ENCODE data around the gene KDELR3.

KDELR3 gene

DNA sequence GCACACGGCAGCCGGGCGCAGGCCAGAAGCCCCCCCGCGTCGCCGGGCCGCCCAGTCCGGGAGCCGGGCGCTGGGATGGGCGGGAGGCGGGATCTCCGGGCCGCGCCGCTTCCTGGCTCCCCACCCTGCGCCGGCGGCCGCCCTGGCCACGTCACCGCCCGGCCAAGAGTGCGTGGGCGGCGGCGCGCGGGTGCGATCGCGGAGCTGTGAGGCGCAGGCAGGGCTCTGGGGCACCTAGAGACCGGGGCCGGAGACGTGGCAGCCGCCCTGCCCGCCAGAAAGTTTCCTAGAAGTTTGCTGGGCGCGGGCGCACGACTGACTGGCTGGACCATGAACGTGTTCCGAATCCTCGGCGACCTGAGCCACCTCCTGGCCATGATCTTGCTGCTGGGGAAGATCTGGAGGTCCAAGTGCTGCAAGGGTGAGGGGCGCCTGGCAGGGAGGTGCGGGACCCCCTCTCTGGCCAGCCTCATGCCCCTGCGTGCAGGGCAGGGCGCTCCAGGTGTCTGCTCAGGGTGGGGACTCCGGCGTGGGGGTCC, at the start of gene KDELR3:
Gene KDELR3, plus strand, starts transcription at position 193 of the 539 bp plus-strand sequence. Its CDS starts 138 bp downstream, at position 331.
- no peak for DNase-seq (ENCODE audit: low spot score)

DNA sequence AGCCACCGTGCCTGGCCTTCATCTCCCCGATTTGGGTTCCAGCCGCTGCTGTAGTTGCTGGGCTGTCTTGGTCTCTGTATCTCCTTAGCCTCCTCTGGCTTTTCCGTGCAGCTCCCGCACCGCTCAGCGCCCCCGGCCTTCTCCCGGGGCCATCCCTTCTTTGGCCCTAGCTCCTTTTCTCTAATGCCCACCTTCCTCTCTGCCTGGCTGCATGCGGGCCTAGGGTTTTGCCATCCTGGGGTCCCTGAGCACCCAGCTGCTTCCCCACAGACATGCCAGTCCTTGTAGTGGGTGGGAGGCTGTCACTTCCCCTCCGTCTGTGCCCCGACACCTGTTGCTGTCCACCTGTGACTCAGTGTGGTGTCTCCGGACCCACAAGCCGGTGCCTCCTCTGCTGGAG, 49.3 kb upstream of the KDELR3 start:
- DNase-seq (ENCODE audit: low spot score), result no peak

DNA sequence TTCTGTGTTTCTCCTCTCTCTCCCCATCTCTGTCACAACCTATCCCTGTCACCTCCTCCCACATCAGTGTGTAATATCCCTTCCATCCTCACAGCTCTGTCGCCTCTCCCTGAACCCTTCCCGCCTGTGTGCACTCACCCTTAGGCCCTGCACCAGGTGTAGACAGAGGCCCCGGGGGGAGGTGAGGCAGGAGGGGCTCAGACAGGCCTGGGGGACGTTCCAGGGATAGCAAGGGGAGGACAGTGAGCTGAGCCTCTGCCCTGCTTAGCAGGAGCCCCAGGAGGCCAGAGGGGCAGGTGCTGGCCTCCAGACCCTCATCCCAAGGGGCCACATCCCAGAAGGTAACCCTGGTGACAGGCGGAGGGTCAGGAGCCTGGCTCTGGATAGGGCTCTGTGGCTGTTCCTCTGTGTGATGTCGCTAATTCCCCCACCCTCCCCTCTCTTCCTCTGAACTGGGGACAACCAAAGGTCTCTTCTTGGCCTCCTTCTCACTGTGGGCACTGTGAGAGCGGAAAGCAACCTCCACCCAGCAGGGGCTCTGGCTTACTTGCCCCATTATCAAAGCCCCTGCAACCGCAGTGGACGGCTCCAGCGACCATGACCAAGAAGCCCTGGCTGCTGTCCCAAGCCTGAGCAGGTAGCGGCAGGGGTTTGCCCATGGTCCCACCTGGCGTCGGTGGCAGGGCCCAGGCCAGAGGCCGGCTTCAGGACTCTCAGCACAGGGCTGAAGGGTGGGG, 48.6 kb upstream of the KDELR3 start:
- no peak for DNase-seq (ENCODE audit: low spot score)

DNA sequence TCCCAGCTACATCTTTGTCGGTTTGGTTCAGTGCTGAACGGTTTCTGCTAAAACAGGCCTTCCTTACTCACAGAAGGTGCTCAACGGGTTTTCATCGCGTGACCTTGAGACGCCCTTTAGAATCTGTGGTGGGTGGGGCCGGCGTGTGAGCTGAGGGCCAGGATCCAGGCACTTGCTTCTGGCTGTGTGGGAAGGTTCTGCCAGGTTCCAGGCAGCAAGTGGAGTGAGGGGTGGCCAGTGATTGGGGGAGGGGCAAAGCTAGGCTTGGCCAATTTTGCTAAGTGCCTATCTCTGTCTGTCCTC, 48.1 kb upstream of the KDELR3 start:
- DNase-seq (ENCODE audit: low spot score), result no peak

DNA sequence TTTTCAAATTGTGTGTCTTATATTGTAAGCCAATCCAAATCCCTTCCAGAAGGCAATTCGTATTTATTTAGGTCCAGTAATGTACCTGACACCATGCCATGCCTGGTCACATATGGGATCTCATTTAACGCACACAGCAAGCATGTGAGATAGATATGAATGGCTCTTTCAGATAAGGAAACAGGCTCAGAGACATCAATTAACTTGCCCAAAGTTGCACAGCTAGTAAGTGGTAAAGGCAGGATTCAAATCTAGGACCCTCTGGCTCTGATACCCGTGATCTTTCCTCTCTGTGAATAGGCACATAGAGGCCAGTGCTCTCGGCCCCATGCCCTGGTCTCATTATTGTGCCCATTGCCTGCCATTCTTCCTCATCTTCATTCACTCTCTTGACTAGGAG, 47.2 kb upstream of the KDELR3 start:
- no peak for DNase-seq (ENCODE audit: low spot score)

DNA sequence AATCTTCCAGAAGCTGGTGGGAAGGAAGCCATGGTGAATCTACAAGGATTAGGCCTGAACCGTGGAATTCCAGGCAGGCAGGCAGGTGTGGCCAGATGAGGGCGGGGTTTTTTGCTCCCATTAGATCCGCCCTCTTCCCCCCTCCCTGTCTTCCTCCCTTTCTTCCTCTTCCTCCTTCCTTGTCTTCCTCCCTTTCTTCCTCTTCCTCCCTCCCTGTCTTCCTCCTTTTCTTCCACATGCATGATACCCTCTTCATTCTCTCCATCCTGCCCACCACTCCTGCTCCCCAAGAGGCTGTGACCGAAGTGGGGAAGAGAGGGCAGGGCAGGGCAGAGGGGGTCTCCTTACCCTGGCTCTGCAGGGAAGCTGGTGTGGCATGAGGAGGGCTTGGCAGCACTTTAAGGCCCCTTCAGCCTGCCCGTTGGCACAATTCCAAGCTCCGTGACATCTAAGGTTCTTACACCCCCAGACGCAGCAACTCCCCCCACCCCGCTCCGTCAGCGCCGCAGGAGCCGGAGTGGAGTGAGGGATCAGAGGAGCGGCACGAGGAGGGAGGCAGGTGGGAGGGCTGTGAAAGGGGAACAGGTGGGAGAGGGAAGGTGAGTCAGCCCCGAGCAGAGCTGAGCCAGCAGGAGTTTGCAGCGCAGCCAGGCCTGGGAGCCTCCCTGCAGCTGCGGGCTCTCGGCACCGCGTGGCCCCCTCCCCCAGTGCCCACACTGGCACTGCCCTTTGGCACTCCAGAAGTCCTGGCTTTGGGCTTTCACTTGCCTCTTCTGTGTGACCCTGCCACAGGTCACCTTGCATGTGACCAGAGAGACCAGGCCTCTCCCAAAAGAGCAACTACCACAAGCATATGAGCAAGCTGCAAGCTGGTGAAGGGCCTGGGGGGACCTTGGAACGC, 45.0 kb upstream of the KDELR3 start:
- DNase-seq (ENCODE audit: low spot score), result no peak

DNA sequence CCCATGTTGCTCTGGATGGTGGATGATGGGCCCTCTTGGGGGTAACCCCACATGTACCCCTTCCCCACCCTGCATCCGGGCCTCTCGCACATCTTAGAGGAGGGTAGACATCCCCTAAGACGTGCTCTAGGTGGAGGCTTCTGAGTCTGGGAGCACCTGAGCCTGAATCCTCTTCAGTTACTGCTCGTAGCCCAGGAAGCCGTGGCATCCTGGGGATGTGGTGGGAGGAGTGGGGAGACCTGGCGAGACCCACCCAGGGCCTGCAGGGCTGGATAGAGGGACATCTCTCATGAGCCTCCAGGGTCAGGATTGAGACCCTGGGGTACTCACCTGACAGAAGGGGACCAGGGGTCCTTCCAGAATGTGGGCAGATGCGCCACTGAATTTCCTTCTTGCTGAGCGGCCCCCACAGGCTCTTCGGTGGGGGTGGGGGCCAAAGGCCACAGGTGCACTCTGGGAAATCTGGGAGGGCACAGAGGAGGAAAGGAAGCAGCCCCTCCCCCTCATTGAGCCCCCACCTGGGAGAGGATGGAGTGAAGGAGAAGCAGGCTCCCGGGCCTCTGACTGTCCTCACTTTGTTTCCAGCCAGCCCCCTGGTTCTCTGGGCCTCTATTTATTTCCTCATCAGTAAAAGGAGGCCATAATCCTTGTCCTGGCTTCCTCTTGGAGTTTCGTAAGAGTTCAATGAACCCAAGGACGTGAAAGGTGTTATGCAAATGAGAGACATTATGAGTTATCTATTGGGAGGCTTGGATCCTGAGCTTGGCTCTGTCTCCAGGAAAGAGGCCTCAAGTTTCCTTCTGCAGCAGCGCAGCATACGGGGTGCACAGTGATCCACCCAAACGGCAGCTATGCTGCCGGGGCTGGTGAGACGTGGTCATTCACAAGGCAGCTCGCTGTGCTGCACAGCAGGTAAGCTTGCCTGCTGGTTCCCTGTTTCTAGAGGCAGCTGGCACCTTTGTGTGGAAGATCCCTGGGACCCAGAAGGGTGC, 44.1 kb upstream of the KDELR3 start:
- no peak for DNase-seq (ENCODE audit: low spot score)

DNA sequence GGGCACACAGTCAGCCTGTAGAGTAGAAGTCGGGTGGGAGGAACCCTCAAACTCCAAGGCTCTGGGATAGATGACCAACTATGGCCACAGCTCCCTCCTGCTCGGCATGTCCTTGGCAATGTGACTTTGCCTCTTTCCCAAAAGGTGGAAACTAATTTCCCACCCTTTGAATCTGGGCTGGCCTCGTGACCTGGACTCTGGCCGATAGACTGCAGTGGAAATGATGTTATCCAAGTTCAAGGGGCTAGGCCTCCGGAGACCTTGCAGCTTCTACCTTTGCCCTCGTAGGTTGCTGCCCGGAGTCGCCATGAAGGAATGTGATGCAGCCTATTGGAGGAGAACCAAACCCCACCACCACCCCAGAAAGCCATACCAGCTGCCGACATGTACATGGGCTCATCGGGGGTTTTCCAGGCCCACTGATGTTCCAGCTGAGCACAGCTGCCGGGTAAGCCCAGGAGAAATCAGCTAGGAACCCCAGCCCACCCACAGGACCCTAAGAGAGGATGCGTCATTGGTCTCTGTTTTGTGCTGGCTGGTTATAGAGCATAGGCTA, 43.3 kb upstream of the KDELR3 start:
- DNase-seq (ENCODE audit: low spot score), result no peak

DNA sequence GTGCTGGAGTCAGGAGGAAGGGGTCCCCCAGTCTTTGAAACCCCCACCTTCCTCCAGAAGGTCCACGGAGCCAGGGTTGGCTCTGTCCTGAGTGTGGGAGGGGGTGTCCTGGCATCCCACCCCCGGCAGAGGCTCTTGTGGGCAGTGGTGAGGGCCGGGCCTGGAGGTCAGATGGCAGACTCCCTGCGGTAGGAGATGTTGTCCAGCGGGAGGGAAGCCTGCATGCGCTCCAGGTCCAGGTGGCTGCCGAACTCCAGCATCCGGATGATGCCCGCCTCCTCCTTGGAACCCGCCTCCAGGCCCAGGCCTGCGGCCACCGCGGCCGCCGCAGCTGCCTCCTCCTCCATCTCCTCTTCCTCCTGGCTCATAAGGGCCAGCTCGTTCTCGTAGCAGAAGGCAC, 41.3 kb upstream of the KDELR3 start:
- no peak for DNase-seq (ENCODE audit: low spot score)

DNA sequence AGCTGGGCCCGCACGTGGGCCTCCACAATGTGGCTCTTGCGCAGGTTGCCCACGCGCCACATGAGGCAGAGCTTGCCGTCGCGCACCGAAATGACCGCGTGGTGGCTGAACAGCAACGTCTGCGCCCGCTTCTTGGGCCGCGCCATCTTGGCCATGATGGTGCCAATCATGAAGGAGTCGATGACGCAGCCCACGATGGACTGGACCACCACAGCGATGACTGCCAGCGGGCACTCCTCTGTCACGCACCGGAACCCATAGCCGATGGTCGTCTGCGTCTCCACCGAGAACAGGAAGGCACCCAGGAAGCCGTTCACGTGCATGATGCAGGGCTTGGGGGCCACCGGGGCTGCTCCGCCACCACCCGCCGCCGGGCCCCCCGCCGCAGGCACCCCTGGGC, 40.4 kb upstream of the KDELR3 start:
- no peak for DNase-seq (ENCODE audit: low spot score)

DNA sequence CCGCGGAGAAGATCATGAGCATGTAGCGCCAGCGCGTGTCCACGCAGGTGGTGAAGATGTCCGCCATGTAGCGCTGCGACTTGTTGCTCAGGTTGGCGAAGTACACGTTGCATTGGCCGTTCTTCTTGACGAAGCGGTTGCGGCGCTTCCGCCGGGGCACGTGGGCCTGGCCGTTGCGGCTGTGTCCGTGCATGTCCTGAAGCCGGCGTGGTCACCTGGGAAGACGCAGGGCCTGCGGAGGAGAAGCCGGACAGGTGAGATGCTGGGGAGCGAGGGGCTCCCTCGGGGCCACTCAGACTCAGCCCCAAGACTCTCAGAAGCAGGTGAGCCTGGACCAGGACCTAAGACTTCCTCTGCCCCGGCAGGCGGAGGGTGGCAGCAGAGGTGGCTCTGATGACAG, 40.0 kb upstream of the KDELR3 start:
- no peak for DNase-seq (ENCODE audit: low spot score)

DNA sequence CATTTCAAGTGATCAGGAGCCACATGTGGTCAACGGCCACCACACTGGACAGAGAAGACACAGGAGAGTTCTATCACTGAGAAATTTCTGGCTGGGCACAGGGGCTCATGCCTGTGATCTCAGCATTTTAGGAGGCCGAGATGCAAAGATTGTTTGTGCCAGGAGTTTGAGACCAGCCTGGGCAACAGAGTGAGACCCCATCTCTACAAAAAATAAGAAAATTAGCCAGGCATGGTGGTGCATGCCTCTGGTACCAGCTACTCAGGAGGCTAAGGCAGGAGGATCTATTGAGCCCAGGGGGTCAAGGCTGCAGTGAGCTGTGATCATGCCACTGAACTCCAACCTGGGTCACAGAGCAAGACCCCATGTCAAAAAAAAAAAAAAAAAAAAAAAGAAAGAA, 39.2 kb upstream of the KDELR3 start:
- no peak for DNase-seq (ENCODE audit: low spot score)

DNA sequence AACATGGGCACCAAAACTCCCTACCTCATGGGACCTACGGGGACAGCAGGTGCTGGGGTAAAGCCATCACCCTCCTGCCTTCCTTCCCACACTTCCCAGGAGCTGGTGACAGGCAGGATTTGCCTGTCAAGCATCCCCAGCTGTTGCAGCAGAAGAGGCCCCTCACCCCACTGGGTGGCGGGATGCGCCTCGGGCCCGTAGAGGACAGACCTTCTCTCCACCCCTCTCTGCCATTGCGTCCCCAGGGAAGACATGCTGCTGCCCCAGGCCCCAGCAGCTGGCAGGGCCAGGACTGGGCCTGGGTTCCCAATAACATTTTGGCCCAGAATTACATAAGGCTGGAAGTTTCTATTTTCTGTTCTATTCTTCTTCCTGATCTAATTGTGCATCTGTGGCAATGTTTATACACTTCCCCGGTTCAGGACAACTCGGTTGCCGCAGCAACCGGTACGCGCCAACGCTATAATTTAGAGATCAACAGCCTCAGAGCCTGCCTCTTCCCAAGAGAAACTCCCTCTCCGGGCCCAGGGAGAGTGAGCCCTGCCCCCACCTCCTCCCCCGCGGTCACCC, 38.3 kb upstream of the KDELR3 start:
- no peak for DNase-seq (ENCODE audit: low spot score)

DNA sequence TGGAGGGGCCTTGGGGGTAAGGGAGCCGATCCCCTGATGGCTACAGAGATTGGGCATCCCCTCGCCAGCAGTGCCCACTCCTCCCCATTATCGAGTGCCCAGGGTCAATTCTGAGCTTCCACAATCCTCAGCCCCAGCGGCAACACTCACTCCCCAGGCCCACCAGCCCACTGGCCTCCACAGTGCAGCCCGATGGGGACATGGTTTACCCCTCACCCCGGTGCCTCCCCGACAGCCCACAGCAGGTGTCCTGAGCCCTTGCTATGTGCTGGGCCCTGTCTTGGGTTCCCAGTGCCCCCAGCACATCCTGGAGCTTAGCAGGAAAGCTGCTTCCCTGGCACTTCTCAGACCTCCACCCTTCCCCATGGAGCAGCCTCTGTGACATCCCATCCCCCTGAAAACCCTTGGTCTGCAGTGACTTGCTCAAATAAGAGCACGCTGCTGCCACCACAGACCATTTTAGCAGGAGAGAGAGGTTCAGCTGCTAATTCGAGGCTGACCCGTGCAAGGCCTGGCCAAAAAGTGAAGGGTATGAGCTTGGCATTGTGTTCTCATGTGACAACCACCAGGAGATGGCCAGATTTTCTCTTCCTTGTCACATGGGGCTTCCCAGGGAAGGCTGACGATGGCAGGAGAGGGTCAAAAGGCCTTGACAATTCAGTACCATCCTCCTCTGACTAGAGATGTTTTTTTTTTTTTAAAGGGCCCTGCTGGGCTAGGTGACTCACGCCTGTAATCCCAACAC, 36.5 kb upstream of the KDELR3 start:
- DNase-seq (ENCODE audit: low spot score), result no peak

DNA sequence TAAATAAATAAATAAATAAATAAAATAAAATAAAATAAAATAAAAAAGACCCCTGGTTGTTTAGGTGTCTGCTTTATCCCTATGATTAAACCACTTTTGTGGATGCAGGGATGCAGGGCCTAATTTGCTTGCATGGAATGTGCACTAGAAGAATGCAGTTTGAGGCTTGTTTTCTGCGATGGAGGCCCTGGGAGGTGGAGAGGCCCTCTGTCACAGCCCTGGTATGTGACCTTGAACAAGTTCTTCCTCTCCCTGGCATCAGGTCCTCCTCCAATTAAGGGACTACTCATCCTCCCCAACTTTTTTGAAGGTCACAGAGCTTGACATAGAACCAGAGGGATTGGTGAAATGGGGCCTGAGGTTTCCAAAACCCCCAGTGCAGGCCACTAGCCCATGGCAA, 35.6 kb upstream of the KDELR3 start:
- DNase-seq (ENCODE audit: low spot score), result no peak

DNA sequence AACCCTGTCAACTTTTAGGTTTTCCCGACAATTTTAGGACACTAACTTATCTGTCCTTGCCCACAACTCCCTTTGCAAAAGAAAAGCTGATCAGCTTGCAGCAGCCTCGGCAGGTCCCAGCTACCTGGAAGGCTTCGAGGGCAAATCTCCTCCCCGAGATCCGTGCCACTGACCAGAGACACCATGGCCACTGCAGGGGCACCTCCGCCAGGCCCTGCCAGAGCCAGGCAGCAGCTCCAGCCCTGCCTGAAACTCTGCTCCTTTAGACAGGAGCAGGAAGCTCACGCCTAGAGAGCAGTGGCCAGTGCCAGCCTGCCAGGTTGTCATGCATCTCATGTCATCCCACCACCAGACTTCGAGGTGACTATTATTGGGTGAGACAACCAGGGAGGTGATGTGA, 34.0 kb upstream of the KDELR3 start:
- no peak for DNase-seq (ENCODE audit: low spot score)

DNA sequence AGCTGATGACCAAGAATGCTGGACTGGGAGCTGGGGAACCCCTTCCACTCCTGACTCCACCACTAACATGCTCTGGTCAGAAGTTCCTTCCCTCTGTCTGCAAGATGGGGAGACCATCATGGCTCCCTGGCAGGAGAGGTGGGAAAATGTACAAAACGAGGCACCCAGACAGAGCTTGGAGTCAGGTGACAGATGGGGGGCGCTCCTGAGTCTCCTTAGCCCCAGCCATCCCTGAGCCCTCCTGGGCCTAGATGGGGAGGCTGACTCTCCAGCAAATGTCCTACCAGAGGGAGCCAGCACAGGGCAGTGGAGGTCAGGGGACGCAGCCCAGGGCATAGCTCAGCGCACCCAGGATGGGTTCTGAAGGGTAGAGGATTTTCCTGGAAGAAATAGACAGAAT, 32.9 kb upstream of the KDELR3 start:
- DNase-seq (ENCODE audit: low spot score), result no peak

DNA sequence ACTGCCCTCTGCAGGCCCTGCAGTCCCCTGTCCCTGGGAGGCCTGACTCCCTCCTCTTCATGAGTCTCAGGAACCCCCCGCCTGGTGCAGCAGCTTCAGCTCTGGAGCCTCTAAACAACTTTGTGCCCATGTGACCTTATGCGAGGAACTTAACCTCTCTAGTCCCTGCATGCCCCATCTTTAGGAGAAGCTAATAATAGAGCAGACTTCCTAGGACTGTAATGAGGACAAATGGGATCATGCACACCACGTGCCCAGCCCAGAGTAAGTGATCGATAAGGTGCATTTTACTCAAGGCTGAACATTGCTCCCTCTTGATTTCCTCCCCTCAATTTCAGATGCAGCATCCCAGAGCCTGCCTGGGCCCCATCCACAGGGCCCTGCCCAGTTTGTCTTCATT, 31.9 kb upstream of the KDELR3 start:
- no peak for DNase-seq (ENCODE audit: low spot score)

DNA sequence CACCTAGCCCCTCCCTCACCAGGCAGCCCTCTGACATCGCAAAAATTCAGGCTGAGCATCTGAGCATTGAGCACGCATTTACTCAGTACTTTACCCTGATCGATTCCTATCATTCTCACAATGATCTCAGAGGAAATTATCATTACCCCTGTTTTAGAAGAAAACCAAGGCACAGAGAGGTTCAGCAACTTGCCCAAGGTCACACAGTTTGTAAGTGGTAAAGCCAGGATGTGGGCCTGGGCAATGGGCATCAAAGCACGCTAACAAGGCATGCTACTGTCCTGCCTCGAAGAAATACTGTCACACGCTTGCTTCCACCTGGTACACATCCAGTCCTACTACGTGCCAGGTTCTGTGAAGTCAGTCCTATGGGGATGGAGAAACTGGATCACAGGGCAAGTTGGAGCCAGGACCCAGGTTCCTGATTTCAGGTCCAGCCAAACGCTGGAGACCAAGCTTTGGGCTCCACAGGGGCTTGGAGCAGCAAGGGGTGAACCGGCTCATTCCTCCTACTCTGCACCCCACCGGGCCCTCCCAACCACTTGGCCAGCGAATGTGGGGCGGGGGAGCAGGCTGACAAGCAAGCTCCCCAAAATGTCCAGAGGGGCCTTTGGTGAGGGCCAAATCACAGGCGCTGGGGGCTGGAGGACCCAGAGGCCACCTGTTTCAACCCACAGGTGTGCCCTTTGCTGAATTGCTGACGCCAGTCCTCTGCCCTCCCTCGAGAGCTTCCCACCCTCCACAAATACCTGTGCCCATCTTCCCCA, 31.1 kb upstream of the KDELR3 start:
- DNase-seq (ENCODE audit: low spot score), result no peak

DNA sequence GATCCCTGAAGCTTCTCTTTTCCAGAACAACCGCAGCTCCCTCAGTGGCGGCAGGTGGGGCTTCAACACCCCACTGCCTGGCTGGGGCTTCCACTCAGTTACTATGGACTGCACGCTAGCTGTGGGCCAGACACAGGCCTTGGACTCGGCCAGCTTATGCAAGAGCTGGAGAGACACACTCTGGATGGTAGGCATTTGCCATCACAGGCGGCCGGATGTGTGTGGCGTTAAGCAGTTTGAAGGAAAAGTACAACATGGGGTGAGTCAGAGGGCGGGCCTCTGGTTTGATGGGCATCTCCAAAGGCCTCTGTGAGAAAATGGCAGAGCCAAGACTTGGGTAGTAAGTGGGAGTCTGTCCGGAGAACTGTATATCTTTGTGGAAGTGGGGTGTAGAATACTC, 30.5 kb upstream of the KDELR3 start:
- DNase-seq (ENCODE audit: low spot score), result no peak

All from cerebellar cortex (tissue), 1 donor.